SHP77 (cell line): Measurements from ENCODE around the gene RIPPLY1.
A peak's percentile ranks its signal among the peaks of the same experiment; 100 is the strongest.
"Not testable (repeated sequence)": the region's sequence is repeated elsewhere in the genome, so short reads cannot be mapped to it uniquely, and the experiment has no call there.

Experiments
- DNase-seq, 2 experiments: peaks; one replicate each; lab custom pipeline; 2025; lab: John Stamatoyannopoulos, UW

The RIPPLY1 gene

GRCh38 chrX:106906361-106906760 is 3.2 kb upstream of the RIPPLY1 start:
- no peak for DNase-seq

- no peak for DNase-seq
These were observed 2.0 kb upstream of the RIPPLY1 start for GRCh38 chrX:106905064-106905708.

DNA sequence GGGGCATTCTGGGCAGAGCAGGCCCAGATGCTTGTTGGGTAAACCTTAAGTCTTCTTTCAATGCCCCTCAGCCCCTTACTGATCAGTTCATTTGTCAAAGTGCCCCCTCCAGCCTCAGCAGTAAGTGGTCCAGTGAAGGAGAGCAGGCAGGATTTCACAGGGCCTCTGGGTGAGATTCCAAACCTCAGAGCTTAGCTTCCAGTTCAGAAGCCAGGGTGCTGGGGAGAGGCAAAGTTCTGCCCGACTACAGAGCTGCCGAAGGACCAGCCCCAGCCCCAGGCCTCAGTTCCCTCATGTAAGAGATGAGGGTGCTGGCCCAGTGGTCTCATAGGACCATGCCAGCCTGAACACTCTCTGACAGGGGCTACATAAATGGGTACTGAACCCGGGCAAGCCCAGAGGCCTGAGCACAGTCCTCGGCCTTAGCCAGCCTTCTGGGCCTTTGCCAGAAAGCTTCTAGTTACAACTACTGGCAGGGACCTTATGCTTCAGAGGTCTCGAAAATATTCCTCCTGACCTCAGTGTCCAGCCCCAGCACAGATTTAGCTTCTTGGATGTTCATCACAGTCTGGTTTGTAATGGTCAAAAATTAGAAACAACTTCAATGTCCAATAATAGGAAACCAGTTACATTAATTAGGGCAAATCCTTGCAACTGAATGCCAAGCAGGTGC is 851 bp upstream of the RIPPLY1 start:
- no peak for DNase-seq

GRCh38 chrX:106902684-106903083 is 457 bp downstream of the RIPPLY1 start:
- no peak for DNase-seq

GRCh38 chrX:106901781-106902219 is 1.3 kb downstream of the RIPPLY1 start:
- DNase-seq = no peak

- no peak for DNase-seq
These were observed 1.8 kb downstream of the RIPPLY1 start for GRCh38 chrX:106901341-106901740.

GRCh38 chrX:106899841-106900240 is 3.3 kb downstream of the RIPPLY1 start:
- no peak for DNase-seq

DNA sequence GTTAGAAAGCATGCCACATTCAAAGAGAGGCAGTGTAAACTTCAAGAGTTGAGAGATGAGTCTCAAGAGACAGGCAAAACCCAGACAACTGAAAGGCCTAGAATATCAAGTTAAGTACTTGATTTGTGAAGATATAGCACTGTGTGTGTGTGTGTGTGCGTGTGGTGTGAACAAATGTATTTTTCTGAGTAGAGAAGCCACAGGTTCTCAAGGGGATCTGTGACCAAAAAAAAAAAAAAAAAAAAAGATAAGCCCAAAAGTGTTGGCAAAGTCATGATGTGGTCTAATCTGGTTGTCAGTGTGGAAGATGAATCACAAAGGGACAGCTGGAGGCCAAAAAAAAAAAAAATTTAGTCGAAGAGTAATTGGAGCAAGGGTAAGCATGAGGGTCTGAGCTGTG is 3.9 kb downstream of the RIPPLY1 start:
- no peak for DNase-seq

- peak; percentile 3 to 11 for DNase-seq
These were observed 4.7 kb downstream of the RIPPLY1 start for GRCh38 chrX:106898462-106898861.

DNA sequence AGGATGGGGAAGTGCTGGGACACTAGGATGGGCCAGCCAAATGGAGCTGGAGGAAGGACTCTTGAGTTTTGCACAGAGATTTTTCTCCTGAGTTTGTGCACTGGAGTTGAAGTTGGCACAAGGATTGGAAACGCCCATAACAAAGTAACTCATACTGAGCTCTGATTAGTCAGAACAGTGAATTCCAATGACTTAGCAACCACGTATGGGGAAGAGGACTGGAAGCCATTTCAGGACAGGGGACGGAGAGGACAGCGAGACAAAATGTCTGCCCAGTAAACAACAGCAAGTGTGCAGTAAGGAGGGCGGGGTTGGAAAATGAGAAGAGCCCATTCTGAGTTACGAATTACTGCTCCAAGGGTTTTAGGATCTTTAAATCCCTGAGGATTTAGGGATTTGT is 5.9 kb downstream of the RIPPLY1 start:
- DNase-seq = no peak

- DNase-seq = no peak
These were observed 8.1 kb downstream of the RIPPLY1 start for GRCh38 chrX:106894978-106895452.

- peak; percentile 27 to 60 for DNase-seq
These were observed 8.7 kb downstream of the RIPPLY1 start for GRCh38 chrX:106894392-106894909.

- DNase-seq = no peak
These were observed 11.2 kb downstream of the RIPPLY1 start for GRCh38 chrX:106891762-106892460.

- no peak for DNase-seq
These were observed 13.7 kb downstream of the RIPPLY1 start for GRCh38 chrX:106889468-106889867.

DNA sequence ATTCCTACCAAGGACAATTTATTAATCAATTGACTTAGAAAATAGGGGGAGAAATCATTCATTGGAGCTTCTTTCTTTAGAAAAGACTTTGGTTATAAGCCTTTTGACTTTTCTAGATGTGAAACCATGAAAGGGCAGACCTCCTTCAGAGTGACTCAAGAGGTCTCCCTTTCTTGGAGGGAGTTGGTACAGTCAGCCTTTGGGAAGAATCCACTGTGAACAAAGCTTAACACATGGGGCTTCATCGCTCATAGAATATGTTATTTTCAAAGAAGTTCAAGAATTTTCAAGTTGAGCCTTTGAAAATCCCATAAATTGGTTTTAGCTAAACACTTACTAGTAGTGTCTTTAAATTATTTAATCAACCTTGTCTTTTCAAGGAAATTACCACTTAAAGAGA is 28.0 kb downstream of the RIPPLY1 start:
- no peak for DNase-seq

- no peak for DNase-seq
These were observed 29.1 kb downstream of the RIPPLY1 start for GRCh38 chrX:106874075-106874474.

GRCh38 chrX:106872796-106873195 is 30.3 kb downstream of the RIPPLY1 start:
- not testable (repeated sequence) for DNase-seq

DNA sequence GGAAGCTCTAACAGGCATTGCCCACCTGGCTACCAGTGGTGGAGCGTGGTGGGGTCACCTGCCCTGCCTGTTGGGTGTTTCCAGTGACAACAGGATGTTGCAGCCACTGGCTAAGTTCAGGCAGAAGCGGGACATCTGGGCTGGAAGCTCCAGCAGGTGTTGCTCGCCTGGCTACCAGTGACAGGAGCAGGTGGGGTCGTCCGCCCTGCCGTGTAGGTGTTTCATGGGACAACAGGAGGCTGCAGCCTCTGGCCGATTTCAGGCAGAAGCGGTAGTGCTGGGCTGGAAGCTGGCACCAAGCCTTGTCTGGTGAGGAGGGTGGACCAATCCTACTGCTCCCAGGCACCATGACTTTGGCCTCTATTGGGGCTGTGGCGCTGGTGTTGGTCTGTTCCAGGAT is 39.4 kb downstream of the RIPPLY1 start:
- DNase-seq = no peak

DNA sequence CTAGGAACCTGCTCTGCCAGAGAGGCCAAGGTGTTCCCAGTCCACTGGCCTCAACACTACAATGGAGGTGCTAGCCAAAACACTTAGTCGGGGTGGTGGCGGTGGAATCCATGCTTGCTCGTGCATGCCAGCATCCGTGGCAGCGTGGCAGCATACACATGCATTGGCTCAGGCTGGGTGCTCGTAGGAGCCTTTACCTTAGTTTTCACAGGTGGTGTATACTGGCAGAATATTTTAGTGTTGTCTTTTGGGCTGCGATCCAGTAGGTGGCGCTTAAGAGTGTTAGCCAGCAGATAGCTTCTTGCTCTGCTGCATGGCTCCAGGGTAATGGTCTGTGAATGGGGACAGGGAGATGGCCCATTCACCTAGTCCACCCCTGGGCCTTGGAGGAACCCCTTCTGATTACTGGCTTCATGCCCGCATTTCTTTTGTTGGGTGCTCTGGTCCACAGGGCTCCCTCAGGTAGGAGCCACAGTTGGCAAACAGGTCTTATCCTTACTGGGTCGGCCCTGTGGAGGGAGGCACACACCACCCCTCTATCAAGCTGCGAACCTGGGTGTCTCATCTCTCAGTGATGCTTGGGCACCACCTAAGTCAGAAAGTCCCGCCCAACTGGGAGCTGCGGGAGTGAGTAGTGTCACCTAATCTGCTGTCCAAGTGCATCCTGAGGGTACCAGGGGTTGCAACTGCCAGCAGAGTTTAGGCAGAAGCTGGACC is 40.0 kb downstream of the RIPPLY1 start:
- DNase-seq = peak in 1 of 2 experiments; percentile 0
